GM12801 (cell line): ENCODE data around the gene LEKR1.

Source experiments
- CTCF ChIP-seq: IDR thresholded peaks from one replicate; pipeline ENCODE4 v1.5.1; 2011; ENCODE audit warnings: control low read depth; ENCODE audit not compliant: insufficient read length; ENCODE audit errors: extremely low read depth

Gene LEKR1

GRCh38 chr3:156788846-156789245, 37.3 kb upstream of the LEKR1 start:
- TF ChIP-seq CTCF, result no peak

- TF ChIP-seq CTCF, result no peak
These were observed 36.0 kb upstream of the LEKR1 start for GRCh38 chr3:156790156-156790555.

- no peak for TF ChIP-seq CTCF
These were observed 34.0 kb upstream of the LEKR1 start for GRCh38 chr3:156792114-156792513.

GRCh38 chr3:156792536-156792935, 33.6 kb upstream of the LEKR1 start:
- no peak for TF ChIP-seq CTCF

- no peak for TF ChIP-seq CTCF
These were observed 33.2 kb upstream of the LEKR1 start for GRCh38 chr3:156792945-156793344.

GRCh38 chr3:156793400-156793799, 32.8 kb upstream of the LEKR1 start:
- no peak for TF ChIP-seq CTCF

- TF ChIP-seq CTCF, result no peak
These were observed 32.3 kb upstream of the LEKR1 start for GRCh38 chr3:156793851-156794250.

GRCh38 chr3:156795890-156796481, 30.2 kb upstream of the LEKR1 start:
- no peak for TF ChIP-seq CTCF
